Mucosa of descending colon (tissue), 3 donors: ENCODE results near the gene ADORA2B. TPM values are rescaled to one million over a fixed set of nuclear protein-coding genes. Genes with fewer than 3 reads are reported as not detected.
"Not testable (repeated sequence)": the region's sequence is repeated elsewhere in the genome, so short reads cannot be mapped to it uniquely, and the experiment has no call there.

Experiments used
- ATAC-seq: fragments of 200-7000 bp; cut with Tn5 transposase; one replicate; pipeline ENCODE4 v1.9.1; 2020; ENCODE audit warnings: mild to moderate bottlenecking, moderate library complexity
- DNase-seq, 3 donors: peaks; one replicate each; pipeline ENCODE4 v3.0.0-alpha.2; 2020
- H3K36me3 ChIP-seq: fragments of 200-600 bp; one replicate; pipeline ENCODE4 v1.8.0; 2021; ENCODE audit warnings: low read depth, mild to moderate bottlenecking
- H3K4me1 ChIP-seq: fragments of 200-600 bp; one replicate; pipeline ENCODE4 v1.8.0; 2021; ENCODE audit warnings: low read depth, mild to moderate bottlenecking
- H3K4me3 ChIP-seq: fragments of 200-600 bp; one replicate; pipeline ENCODE4 v1.8.0; 2021; ENCODE audit warnings: mild to moderate bottlenecking
- H3K9me3 ChIP-seq: fragments of 200-600 bp; one replicate; pipeline ENCODE4 v1.8.0; 2021; ENCODE audit warnings: mild to moderate bottlenecking
- intact Hi-C, 2 donors: fragments of 100-400 bp; cut with DNase I in 1 of 2; cut with micrococcal nuclease in 1 of 2; formaldehyde crosslinking; loops; one replicate each; pipeline versions ENCODE4 v1.11.0 to v1.11.1; 2022; cut with DNase I, micrococcal nuclease
- long read RNA-seq, 2 donors: library from polyadenylated mRNA; unstranded; transcript quantifications; one replicate each; pipeline ENCODE4 v2.0.0, GENCODE V29; 2019 to 2021
- total RNA-seq, 3 donors: library from RNA; stranded (reverse); fragmentation: NEBNext Ultra II Directional in 2 of 3; extraction: Animal tissue kit (Norgen Biotek cat#: 25700) in 2 of 3; gene quantifications; one replicate each; pipeline versions ENCODE4 v1.2.1 to v1.2.4, GENCODE V29; 2021 to 2023
- TF ChIP-seq, protein P1 (sequence below): fragments of 200-600 bp; IDR thresholded peaks from one replicate; pipeline ENCODE4 v1.8.0; 2022; ENCODE audit warnings: antibody characterized with exemption, mild to moderate bottlenecking
- donor health status: DM: no; HTN: no; CAD: no; lungs with moderate emphysema.
- donor health status: DM: no; HTN: no; CAD: no.
- donor health status: DM: no; HTN: yes; CAD: no.

ADORA2B gene
- 10 to 100 TPM; 11.9 to 32.9 (median 24.4) TPM for total RNA-seq
- long read RNA-seq, donor 1, transcript ADORA2B-201 (2 exons, 1,735 nt) = major isoform, 19 of 24 reads
- long read RNA-seq, donor 1, partial matches to known transcripts = 2 of 24 reads
- long read RNA-seq, donor 1, other reads (novel, unspliced or antisense) = 2 of 24 reads
- long read RNA-seq, donor 2, transcript ADORA2B-201 (2 exons, 1,735 nt) = major isoform, 8 of 9 reads
- long read RNA-seq, donor 2, partial matches to known transcripts = 0 of 9 reads
- long read RNA-seq, donor 2, other reads (novel, unspliced or antisense) = 0 of 9 reads

DNA sequence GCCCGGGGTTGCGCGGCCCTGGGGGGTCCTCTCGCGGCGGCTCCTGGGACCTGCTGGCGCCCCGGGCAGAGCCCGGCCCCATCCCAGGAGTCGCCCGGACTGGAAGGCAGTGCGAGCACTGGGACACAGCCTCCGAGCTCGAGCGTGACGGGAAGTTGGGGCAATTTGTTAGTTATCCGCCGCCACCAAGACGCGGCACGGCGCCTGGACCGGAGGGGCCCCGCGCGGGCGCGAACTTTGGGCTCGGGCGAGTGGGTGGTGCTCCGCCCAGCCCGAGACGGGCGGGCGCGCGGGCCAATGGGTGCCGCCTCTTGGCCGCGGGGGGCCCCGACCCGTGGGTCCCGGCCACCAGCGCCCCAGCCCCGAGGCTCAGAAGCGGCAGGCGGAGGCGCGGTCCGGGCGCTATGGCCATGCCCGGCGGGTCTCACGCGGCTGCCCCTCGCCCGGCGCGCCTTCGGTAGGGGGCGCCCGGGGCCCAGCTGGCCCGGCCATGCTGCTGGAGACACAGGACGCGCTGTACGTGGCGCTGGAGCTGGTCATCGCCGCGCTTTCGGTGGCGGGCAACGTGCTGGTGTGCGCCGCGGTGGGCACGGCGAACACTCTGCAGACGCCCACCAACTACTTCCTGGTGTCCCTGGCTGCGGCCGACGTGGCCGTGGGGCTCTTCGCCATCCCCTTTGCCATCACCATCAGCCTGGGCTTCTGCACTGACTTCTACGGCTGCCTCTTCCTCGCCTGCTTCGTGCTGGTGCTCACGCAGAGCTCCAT, at the start of gene ADORA2B:
ADORA2B (plus strand) TSS at position 372 of the 768 bp plus-strand sequence; CDS start at position 491, 119 bp downstream.
- TF ChIP-seq, protein P1, sequence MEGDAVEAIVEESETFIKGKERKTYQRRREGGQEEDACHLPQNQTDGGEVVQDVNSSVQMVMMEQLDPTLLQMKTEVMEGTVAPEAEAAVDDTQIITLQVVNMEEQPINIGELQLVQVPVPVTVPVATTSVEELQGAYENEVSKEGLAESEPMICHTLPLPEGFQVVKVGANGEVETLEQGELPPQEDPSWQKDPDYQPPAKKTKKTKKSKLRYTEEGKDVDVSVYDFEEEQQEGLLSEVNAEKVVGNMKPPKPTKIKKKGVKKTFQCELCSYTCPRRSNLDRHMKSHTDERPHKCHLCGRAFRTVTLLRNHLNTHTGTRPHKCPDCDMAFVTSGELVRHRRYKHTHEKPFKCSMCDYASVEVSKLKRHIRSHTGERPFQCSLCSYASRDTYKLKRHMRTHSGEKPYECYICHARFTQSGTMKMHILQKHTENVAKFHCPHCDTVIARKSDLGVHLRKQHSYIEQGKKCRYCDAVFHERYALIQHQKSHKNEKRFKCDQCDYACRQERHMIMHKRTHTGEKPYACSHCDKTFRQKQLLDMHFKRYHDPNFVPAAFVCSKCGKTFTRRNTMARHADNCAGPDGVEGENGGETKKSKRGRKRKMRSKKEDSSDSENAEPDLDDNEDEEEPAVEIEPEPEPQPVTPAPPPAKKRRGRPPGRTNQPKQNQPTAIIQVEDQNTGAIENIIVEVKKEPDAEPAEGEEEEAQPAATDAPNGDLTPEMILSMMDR = peak; percentile 51
- ATAC-seq (peak; percentile 71), DNase-seq (peak; percentile 77 to 87 (median 78))
- Histone ChIP-seq H3K4me1 (peaks cover 11% of the 10 kb centered on the region), H3K9me3 (no peaks in the 10 kb centered on the region), H3K36me3 (no peaks in the 10 kb centered on the region), H3K4me3 (peak within 1 kb of the TSS; percentile 22)
- intact Hi-C loops = loop anchor here in 1 of 2 donors (10.0 kb wide), 1 partner anchor 50 kb away; the partner anchor contains the start of genes TTC19 and ZSWIM7

DNA sequence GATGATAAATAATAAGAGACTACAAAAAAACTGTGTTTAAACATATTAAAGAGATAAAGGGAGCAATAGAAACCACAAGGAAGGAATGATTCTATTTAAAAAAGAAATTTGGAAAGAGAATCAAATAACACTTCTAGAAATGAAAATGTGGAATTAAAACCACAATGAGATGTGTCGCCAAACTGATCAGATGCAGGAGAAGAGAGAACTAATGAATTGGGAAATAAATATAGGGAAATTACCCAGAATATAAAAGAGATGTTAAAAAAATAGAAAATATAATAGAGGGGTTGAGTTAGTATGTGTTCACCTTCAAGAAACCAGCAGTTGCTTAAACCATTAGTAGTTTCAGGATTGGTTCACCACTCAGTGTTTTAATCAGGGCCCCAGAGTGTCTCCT, 48.7 kb upstream of the ADORA2B start:
- Histone ChIP-seq H3K4me1 (peaks cover 9% of the 10 kb centered on the region), H3K36me3 (no peaks in the 10 kb centered on the region), H3K4me3 (no peak overlapping the region), H3K9me3 (no peaks in the 10 kb centered on the region)
- ATAC-seq (no peak), DNase-seq (no peak)
- TF ChIP-seq, protein P1 = no peak
- intact Hi-C loops = no loop called here

DNA sequence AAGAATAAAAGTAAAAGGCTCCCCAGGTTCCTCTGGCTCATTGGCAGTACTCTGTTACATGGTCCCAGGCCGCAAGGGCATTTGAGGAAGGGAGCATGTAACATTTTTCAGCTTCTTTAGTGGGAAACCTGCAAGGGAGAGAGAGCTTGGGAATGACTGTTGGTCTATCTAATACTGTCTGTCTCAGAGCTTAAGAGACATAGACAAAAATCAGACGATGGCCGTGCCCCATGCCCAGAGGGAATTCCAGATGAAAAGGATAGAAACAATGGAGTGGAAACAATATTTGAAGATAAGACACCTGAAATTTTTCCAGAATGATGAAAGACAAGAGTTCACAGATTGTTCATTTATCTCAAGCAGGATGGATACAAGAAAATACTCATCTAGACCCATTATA, 48.1 kb upstream of the ADORA2B start:
- intact Hi-C loops = no loop called here
- ATAC-seq = no peak
- Histone ChIP-seq H3K4me3 (no peak overlapping the region), H3K36me3 (no peaks in the 10 kb centered on the region), H3K9me3 (no peaks in the 10 kb centered on the region), H3K4me1 (peaks cover 9% of the 10 kb centered on the region)
- no peak for DNase-seq
- TF ChIP-seq, protein P1 = no peak

DNA sequence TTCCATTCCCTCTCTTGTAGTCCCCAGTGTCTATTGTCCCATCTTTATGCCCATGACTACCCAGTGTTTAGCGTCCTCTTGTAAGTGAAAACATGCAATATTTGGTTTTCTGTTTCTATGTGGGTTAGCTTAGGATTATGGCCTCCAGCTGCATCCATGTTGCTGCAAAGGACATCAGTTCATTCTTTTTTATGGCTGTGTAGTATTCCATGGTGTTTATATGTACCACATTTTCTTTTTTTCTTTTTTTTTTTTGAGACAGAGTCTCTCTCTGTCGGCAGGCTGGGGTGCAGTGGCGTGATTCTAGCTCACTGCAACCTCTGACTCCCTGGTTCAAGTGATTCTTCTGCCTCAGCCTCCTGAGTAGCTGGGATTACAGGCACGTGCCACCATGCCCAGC, 45.3 kb upstream of the ADORA2B start:
- H3K4me1 ChIP-seq, H3K36me3 ChIP-seq, H3K4me3 ChIP-seq, DNase-seq, intact Hi-C loops, ATAC-seq, H3K9me3 ChIP-seq: not testable (repeated sequence)

DNA sequence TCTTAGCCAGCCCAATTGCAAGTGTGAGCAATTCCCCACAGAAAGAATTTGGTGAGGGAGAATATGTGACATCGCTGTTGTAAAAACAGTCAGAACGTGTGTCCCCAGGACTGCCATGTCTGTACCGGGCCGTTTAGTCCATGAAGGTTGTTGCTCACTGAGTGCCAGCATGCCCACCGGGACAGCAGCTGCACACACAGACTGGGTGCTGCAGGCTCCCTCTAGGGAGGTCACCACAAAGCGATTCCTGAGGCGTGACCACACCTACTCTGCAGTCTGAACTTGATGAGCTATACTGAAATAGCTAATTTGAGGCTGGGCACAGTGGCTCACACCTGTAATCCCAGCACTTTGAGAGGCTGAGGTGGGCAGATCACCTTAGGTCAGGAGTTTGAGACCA, 44.1 kb upstream of the ADORA2B start:
- TF ChIP-seq, protein P1 = no peak
- no peaks in the 10 kb centered on the region for H3K36me3 ChIP-seq
- peak; percentile 55 for ATAC-seq

DNA sequence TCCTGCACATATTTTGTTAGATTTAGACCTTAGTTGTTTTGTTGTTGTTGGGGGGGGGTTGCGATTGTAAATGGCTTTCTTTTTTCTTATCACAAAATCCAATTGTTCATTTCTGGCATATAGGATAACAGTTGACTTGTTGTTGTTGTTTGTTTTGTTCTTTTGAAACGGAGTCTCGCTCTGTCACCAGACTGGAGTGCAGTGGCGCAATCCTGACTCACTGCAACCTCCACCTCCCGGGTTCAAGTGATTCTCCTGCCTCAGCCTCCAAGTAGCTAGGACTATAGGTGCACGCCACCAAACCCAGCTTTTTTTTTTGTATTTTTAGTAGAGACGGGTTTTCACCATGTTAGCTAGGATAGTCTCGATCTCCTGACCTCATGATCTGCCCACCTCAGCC, 39.7 kb upstream of the ADORA2B start:
- H3K4me3 ChIP-seq, intact Hi-C loops, DNase-seq, H3K4me1 ChIP-seq, H3K36me3 ChIP-seq, H3K9me3 ChIP-seq, ATAC-seq: not testable (repeated sequence)

More for the DNA sequence above, 44.1 kb upstream of the ADORA2B start:
- no peak overlapping the region for H3K4me3 ChIP-seq
- intact Hi-C loops = no loop called here
- no peaks in the 10 kb centered on the region for H3K4me1 ChIP-seq
- no peaks in the 10 kb centered on the region for H3K9me3 ChIP-seq
- no peak for DNase-seq
